Immature natural killer cell (primary cell): ENCODE data around the gene FAM135A. TPM values are rescaled to one million over a fixed set of nuclear protein-coding genes. Genes with fewer than 3 reads are reported as not detected.
A peak's percentile ranks its signal among the peaks of the same experiment; 100 is the strongest.
"Not testable (repeated sequence)": the region's sequence is repeated elsewhere in the genome, so short reads cannot be mapped to it uniquely, and the experiment has no call there.

Experiments
- DNase-seq, 3 donors: peaks; one replicate each; pipeline ENCODE4 v3.0.0; 2022; ENCODE audit warnings: mixed read lengths in 1 of 3
- H3K27ac Mint-ChIP-seq, 6 donors: one replicate each; pipeline ENCODE4 v1.8.0; 2020; ENCODE audit warnings: mixed read lengths in 6 of 6, mild to moderate bottlenecking in 5 of 6, inconsistent platforms in 4 of 6, moderate library complexity in 3 of 6
- H3K27me3 Mint-ChIP-seq, 3 donors: one replicate each; pipeline ENCODE4 v1.8.0; 2020 to 2021; ENCODE audit warnings: low read depth in 3 of 3, mild to moderate bottlenecking in 3 of 3, mixed read lengths in 3 of 3, moderate library complexity in 3 of 3, inconsistent platforms in 1 of 3
- H3K36me3 Mint-ChIP-seq, 3 donors: one replicate each; pipeline ENCODE4 v1.8.0; 2020; ENCODE audit warnings: mixed read lengths in 3 of 3, inconsistent platforms in 2 of 3, mild to moderate bottlenecking in 2 of 3
- H3K4me1 Mint-ChIP-seq, 2 donors: one replicate each; pipeline ENCODE4 v1.8.0; 2020; ENCODE audit warnings: inconsistent platforms in 2 of 2, mild to moderate bottlenecking in 2 of 2, mixed read lengths in 2 of 2, moderate library complexity in 1 of 2
- H3K4me3 Mint-ChIP-seq, 5 donors: one replicate each; pipeline ENCODE4 v1.8.0; 2020; ENCODE audit warnings: mild to moderate bottlenecking in 5 of 5, mixed read lengths in 5 of 5, inconsistent platforms in 3 of 5, moderate library complexity in 3 of 5
- H3K9me3 Mint-ChIP-seq, 6 donors: one replicate each; pipeline ENCODE4 v1.8.0; 2020; ENCODE audit warnings: mild to moderate bottlenecking in 6 of 6, mixed read lengths in 6 of 6, inconsistent platforms in 4 of 6, moderate library complexity in 3 of 6
- polyA plus RNA-seq, 3 donors: library from polyadenylated mRNA; unstranded; fragments of 300-500 nt; fragmentation: Illumina TruSeq; gene quantifications; one replicate each; pipeline ENCODE4 v1.2.3, GENCODE V29; 2021

Gene FAM135A
- polyA plus RNA-seq, 3 donors from 2014 or later = 2.1 to 2.5 TPM; not detected in 1

GRCh38 chr6:70411542-70412251, 1.6 kb upstream of the FAM135A start:
- Mint-ChIP-seq H3K36me3 (no peaks in the 10 kb centered on the region), H3K9me3 (peaks cover 0 to 1% (median 0%) of the 10 kb centered on the region in 6 donors), H3K4me1 (peaks cover 18 to 25% of the 10 kb centered on the region in 2 donors), H3K4me3 (peak overlapping the region; percentile 88 to 93 (median 92)), H3K27me3 (peaks cover 9 to 31% (median 13%) of the 10 kb centered on the region in 3 donors), H3K27ac (no peak overlapping the region)
- DNase-seq = no peak

- no peaks in the 10 kb centered on the region for H3K36me3 Mint-ChIP-seq
- H3K27ac Mint-ChIP-seq = peak overlapping the region; percentile 74 to 88 (median 83)
- peaks cover 18 to 25% of the 10 kb centered on the region in 2 donors for H3K4me1 Mint-ChIP-seq
- H3K27me3 Mint-ChIP-seq = peaks cover 9 to 28% (median 13%) of the 10 kb centered on the region in 3 donors
- DNase-seq = no peak
- peak overlapping the region; percentile 88 to 93 (median 92) for H3K4me3 Mint-ChIP-seq
- H3K9me3 Mint-ChIP-seq = peaks cover 0 to 1% (median 0%) of the 10 kb centered on the region in 6 donors
These were observed 825 bp upstream of the FAM135A start for GRCh38 chr6:70412252-70413113.

- peak overlapping the region; percentile 50 to 90 (median 81) for H3K27ac Mint-ChIP-seq
- H3K36me3 Mint-ChIP-seq = no peaks in the 10 kb centered on the region
- peaks cover 18 to 25% of the 10 kb centered on the region in 2 donors for H3K4me1 Mint-ChIP-seq
- peak overlapping the region; percentile 88 to 95 (median 92) for H3K4me3 Mint-ChIP-seq
- peaks cover 9 to 21% (median 11%) of the 10 kb centered on the region in 3 donors for H3K27me3 Mint-ChIP-seq
- peaks cover 0 to 1% (median 0%) of the 10 kb centered on the region in 6 donors for H3K9me3 Mint-ChIP-seq
- peak in 1 of 3 donors; percentile 5 for DNase-seq
These were observed 735 bp downstream of the FAM135A start for GRCh38 chr6:70413992-70414494.

- no peak for DNase-seq
- Mint-ChIP-seq H3K27ac (peak overlapping the region in 3 of 6 donors; percentile 34 to 88 (median 50)), H3K36me3 (peaks cover 0 to 4% (median 3%) of the 10 kb centered on the region in 3 donors), H3K4me1 (peaks cover 18 to 25% of the 10 kb centered on the region in 2 donors), H3K4me3 (peak overlapping the region; percentile 88 to 95 (median 92)), H3K9me3 (peaks cover 0 to 1% (median 0%) of the 10 kb centered on the region in 6 donors), H3K27me3 (peaks cover 9 to 21% (median 11%) of the 10 kb centered on the region in 3 donors)
These were observed 1.5 kb downstream of the FAM135A start for GRCh38 chr6:70414813-70415212.

- Mint-ChIP-seq H3K36me3 (peaks cover 0 to 4% (median 3%) of the 10 kb centered on the region in 3 donors), H3K4me3 (peak overlapping the region in 3 of 5 donors; percentile 0 to 42 (median 22)), H3K4me1 (peaks cover 18 to 25% of the 10 kb centered on the region in 2 donors), H3K9me3 (peaks cover 0 to 1% (median 0%) of the 10 kb centered on the region in 6 donors), H3K27ac (peak overlapping the region in 3 of 6 donors; percentile 26 to 43 (median 34)), H3K27me3 (peaks cover 9 to 17% (median 11%) of the 10 kb centered on the region in 3 donors)
- DNase-seq = no peak
These were observed 1.9 kb downstream of the FAM135A start for GRCh38 chr6:70415247-70415646.

GRCh38 chr6:70415660-70416059, 2.4 kb downstream of the FAM135A start:
- Mint-ChIP-seq H3K4me1 (peaks cover 18 to 25% of the 10 kb centered on the region in 2 donors), H3K27me3 (peaks cover 9 to 16% (median 11%) of the 10 kb centered on the region in 3 donors), H3K36me3 (peaks cover 0 to 4% (median 3%) of the 10 kb centered on the region in 3 donors), H3K27ac (no peak overlapping the region), H3K9me3 (peaks cover 0 to 1% (median 0%) of the 10 kb centered on the region in 6 donors), H3K4me3 (no peak overlapping the region)
- no peak for DNase-seq

GRCh38 chr6:70421509-70421908, 8.2 kb downstream of the FAM135A start:
- DNase-seq = no peak
- Mint-ChIP-seq H3K36me3 (peaks cover 3 to 5% (median 4%) of the 10 kb centered on the region in 3 donors), H3K4me3 (no peak overlapping the region), H3K27me3 (no peaks in the 10 kb centered on the region), H3K9me3 (no peaks in the 10 kb centered on the region), H3K4me1 (no peaks in the 10 kb centered on the region), H3K27ac (no peak overlapping the region)

GRCh38 chr6:70423189-70424134, 10.2 kb downstream of the FAM135A start:
- no peak overlapping the region for H3K27ac Mint-ChIP-seq
- no peaks in the 10 kb centered on the region for H3K9me3 Mint-ChIP-seq
- H3K27me3 Mint-ChIP-seq = no peaks in the 10 kb centered on the region
- no peak overlapping the region for H3K4me3 Mint-ChIP-seq
- H3K36me3 Mint-ChIP-seq = peaks cover 4 to 7% (median 5%) of the 10 kb centered on the region in 3 donors
- no peak for DNase-seq
- no peaks in the 10 kb centered on the region for H3K4me1 Mint-ChIP-seq

- no peaks in the 10 kb centered on the region for H3K27me3 Mint-ChIP-seq
- DNase-seq = no peak
- H3K27ac Mint-ChIP-seq = no peak overlapping the region
- H3K4me1 Mint-ChIP-seq = no peaks in the 10 kb centered on the region
- no peaks in the 10 kb centered on the region for H3K9me3 Mint-ChIP-seq
- H3K36me3 Mint-ChIP-seq = peaks cover 8 to 11% (median 9%) of the 10 kb centered on the region in 3 donors
- H3K4me3 Mint-ChIP-seq = no peak overlapping the region
These were observed 11.0 kb downstream of the FAM135A start for GRCh38 chr6:70424291-70424690.

GRCh38 chr6:70436320-70436719, 23.0 kb downstream of the FAM135A start:
- Mint-ChIP-seq H3K36me3 (peaks cover 4 to 16% (median 7%) of the 10 kb centered on the region in 3 donors), H3K9me3 (no peaks in the 10 kb centered on the region), H3K4me3 (no peak overlapping the region), H3K27me3 (no peaks in the 10 kb centered on the region), H3K27ac (no peak overlapping the region), H3K4me1 (no peaks in the 10 kb centered on the region)
- DNase-seq = no peak

GRCh38 chr6:70445001-70445400, 31.7 kb downstream of the FAM135A start:
- H3K27me3 Mint-ChIP-seq = no peaks in the 10 kb centered on the region
- no peak overlapping the region for H3K4me3 Mint-ChIP-seq
- DNase-seq = no peak
- peaks cover 0 to 3% (median 0%) of the 10 kb centered on the region in 6 donors for H3K9me3 Mint-ChIP-seq
- H3K36me3 Mint-ChIP-seq = peaks cover 7 to 29% (median 15%) of the 10 kb centered on the region in 3 donors
- H3K4me1 Mint-ChIP-seq = no peaks in the 10 kb centered on the region
- H3K27ac Mint-ChIP-seq = no peak overlapping the region

GRCh38 chr6:70447343-70448070, 34.2 kb downstream of the FAM135A start:
- H3K4me1 Mint-ChIP-seq, H3K9me3 Mint-ChIP-seq, H3K27ac Mint-ChIP-seq, H3K4me3 Mint-ChIP-seq, DNase-seq, H3K27me3 Mint-ChIP-seq: not testable (repeated sequence)
- H3K36me3 Mint-ChIP-seq = peaks cover 7 to 32% (median 18%) of the 10 kb centered on the region in 3 donors
